Neural crest cell (in vitro differentiated cells): ENCODE results near the gene DCPS. TPM values are rescaled to one million over a fixed set of nuclear protein-coding genes. Genes with fewer than 3 reads are reported as not detected.

Source experiments
- DNase-seq: peaks from one replicate; pipeline ENCODE4 v3.0.0; 2021; ENCODE audit warnings: low read depth, mixed read lengths, low spot score
- H3K27ac Mint-ChIP-seq: one replicate; pipeline ENCODE4 v1.8.0; 2021; ENCODE audit warnings: mild to moderate bottlenecking, mixed read lengths; ENCODE audit not compliant: unreplicated experiment
- H3K27me3 Mint-ChIP-seq: 2 replicates; pipeline ENCODE4 v1.8.0; 2021; ENCODE audit warnings: low read depth, mild to moderate bottlenecking, mixed read lengths
- H3K36me3 Mint-ChIP-seq: 2 replicates; pipeline ENCODE4 v1.8.0; 2021; ENCODE audit warnings: low read depth, mild to moderate bottlenecking, mixed read lengths
- H3K4me1 Mint-ChIP-seq: 2 replicates; pipeline ENCODE4 v1.8.0; 2021; ENCODE audit warnings: mixed read lengths
- H3K4me3 Mint-ChIP-seq: one replicate; pipeline ENCODE4 v1.8.0; 2021; ENCODE audit warnings: mild to moderate bottlenecking, mixed read lengths
- H3K9me3 Mint-ChIP-seq: 2 replicates; pipeline ENCODE4 v1.8.0; 2021; ENCODE audit warnings: mixed read lengths
- CTCF ChIP-seq: fragments of 200-600 bp; sonication (generic); conservative IDR thresholded peaks from 2 replicates; pipeline ENCODE4 v1.5.0; 2021; ENCODE audit warnings: antibody characterized with exemption, mild to moderate bottlenecking
- total RNA-seq: library from RNA; stranded (reverse); gene quantifications from 2 replicates; pipeline ENCODE4 v1.2.1, GENCODE V29; 2021

DCPS gene
- total RNA-seq, 1 donor from 2014 or later: 23.3 TPM

GRCh38 chr11:126311401-126312291, 7.8 kb downstream of the DCPS start:
- TF ChIP-seq CTCF: no peak
- no peaks in the 10 kb centered on the region for H3K27me3 Mint-ChIP-seq
- H3K36me3 Mint-ChIP-seq: peaks cover 15% of the 10 kb centered on the region
- DNase-seq: no peak
- no peaks in the 10 kb centered on the region for H3K9me3 Mint-ChIP-seq
- H3K4me3 Mint-ChIP-seq: no peak overlapping the region
- H3K27ac Mint-ChIP-seq: no peak overlapping the region
- H3K4me1 Mint-ChIP-seq: peaks cover 30% of the 10 kb centered on the region

- DNase-seq: no peak
- Mint-ChIP-seq H3K9me3 (no peaks in the 10 kb centered on the region), H3K4me3 (no peak overlapping the region), H3K4me1 (peaks cover 33% of the 10 kb centered on the region), H3K27ac (no peak overlapping the region), H3K27me3 (no peaks in the 10 kb centered on the region), H3K36me3 (peaks cover 19% of the 10 kb centered on the region)
- no peak for TF ChIP-seq CTCF
These were observed 9.1 kb downstream of the DCPS start for GRCh38 chr11:126312961-126313360.

- TF ChIP-seq CTCF: no peak
- peaks cover 36% of the 10 kb centered on the region for H3K4me1 Mint-ChIP-seq
- no peak overlapping the region for H3K27ac Mint-ChIP-seq
- DNase-seq: no peak
- H3K4me3 Mint-ChIP-seq: no peak overlapping the region
- H3K36me3 Mint-ChIP-seq: peaks cover 19% of the 10 kb centered on the region
- H3K9me3 Mint-ChIP-seq: no peaks in the 10 kb centered on the region
- no peaks in the 10 kb centered on the region for H3K27me3 Mint-ChIP-seq
These were observed 10.0 kb downstream of the DCPS start for GRCh38 chr11:126313826-126314225.

GRCh38 chr11:126317432-126317755, 13.5 kb downstream of the DCPS start:
- Mint-ChIP-seq H3K4me1 (peaks cover 27% of the 10 kb centered on the region), H3K9me3 (no peaks in the 10 kb centered on the region), H3K36me3 (peaks cover 16% of the 10 kb centered on the region), H3K27ac (peak overlapping the region; percentile 29), H3K4me3 (no peak overlapping the region), H3K27me3 (no peaks in the 10 kb centered on the region)
- no peak for DNase-seq
- no peak for TF ChIP-seq CTCF

- no peak for DNase-seq
- no peak for TF ChIP-seq CTCF
- no peaks in the 10 kb centered on the region for H3K27me3 Mint-ChIP-seq
- H3K36me3 Mint-ChIP-seq: peaks cover 16% of the 10 kb centered on the region
- H3K27ac Mint-ChIP-seq: peak overlapping the region; percentile 29
- no peaks in the 10 kb centered on the region for H3K9me3 Mint-ChIP-seq
- H3K4me3 Mint-ChIP-seq: no peak overlapping the region
- peaks cover 27% of the 10 kb centered on the region for H3K4me1 Mint-ChIP-seq
These were observed 14.1 kb downstream of the DCPS start for GRCh38 chr11:126317756-126318573.
